HepG2 (cell line): Measurements from ENCODE around the gene FGGY. TPM values are rescaled to one million over a fixed set of nuclear protein-coding genes. Genes with fewer than 3 reads are reported as not detected.
A peak's percentile ranks its signal among the peaks of the same experiment; 100 is the strongest.

ENCODE experiments used
- E2F5 ChIP-seq: sonication (generic); formaldehyde crosslinking; conservative IDR thresholded peaks from 2 replicates; pipeline ENCODE4 v1.4.0; 2020; ENCODE audit warnings: missing genetic modification reagents
- GZF1 ChIP-seq: sonication (generic); formaldehyde crosslinking; IDR thresholded peaks from 2 replicates; pipeline ENCODE4 v1.5.1; 2020; ENCODE audit warnings: mild to moderate bottlenecking, missing genetic modification reagents
- HDAC6 ChIP-seq: fragments of 200-600 bp; sonication (generic); IDR thresholded peaks from 2 replicates; pipeline ENCODE4 v1.7.0; 2017; ENCODE audit warnings: mild to moderate bottlenecking, antibody characterized with exemption, low read length, low read depth
- HIVEP1 ChIP-seq: sonication (generic); formaldehyde crosslinking; IDR thresholded peaks from 2 replicates; pipeline ENCODE4 v1.4.0; 2020; ENCODE audit warnings: mild to moderate bottlenecking, missing genetic modification reagents
- MAF1 ChIP-seq: sonication (generic); formaldehyde crosslinking; IDR thresholded peaks from 2 replicates; pipeline ENCODE4 v1.5.0; 2020; ENCODE audit warnings: missing genetic modification reagents, borderline replicate concordance
- MED1 ChIP-seq: sonication (generic); formaldehyde crosslinking; IDR thresholded peaks from 2 replicates; pipeline ENCODE4 v1.4.0; 2020; ENCODE audit warnings: missing genetic modification reagents
- MIER2 ChIP-seq: IDR thresholded peaks from 2 replicates; pipeline ENCODE4 v1.6.1; 2016; ENCODE audit warnings: missing biosample characterization, missing genetic modification reagents
- SALL2 ChIP-seq: sonication (generic); formaldehyde crosslinking; IDR thresholded peaks from 2 replicates; pipeline ENCODE4 v1.8.1; 2023; ENCODE audit warnings: mild to moderate bottlenecking, missing genetic modification reagents, inconsistent platforms
- SKI ChIP-seq: fragments of 450-650 bp; IDR thresholded peaks from one replicate; pipeline ENCODE4 v1.6.1; 2018; ENCODE audit warnings: mild to moderate bottlenecking; ENCODE audit not compliant: partially characterized antibody
- SMAD9 ChIP-seq: sonication (generic); formaldehyde crosslinking; IDR thresholded peaks from 2 replicates; pipeline ENCODE4 v1.5.1; 2020; ENCODE audit warnings: mild to moderate bottlenecking, missing genetic modification reagents
- SRSF9 ChIP-seq: fragments of 200-400 bp; formaldehyde crosslinking; IDR thresholded peaks from 2 replicates; pipeline ENCODE4 v1.6.1; 2018; ENCODE audit warnings: borderline replicate concordance, mild to moderate bottlenecking, low read depth, low read length; ENCODE audit not compliant: insufficient read depth, poor library complexity, severe bottlenecking
- TFAP4 ChIP-seq: sonication (generic); IDR thresholded peaks from 2 replicates; pipeline ENCODE4 v1.6.1; 2016; ENCODE audit warnings: low read depth, borderline replicate concordance
- TMF1 ChIP-seq: sonication (generic); formaldehyde crosslinking; IDR thresholded peaks from 2 replicates; pipeline ENCODE4 v1.8.1; 2022; ENCODE audit warnings: low read depth, missing genetic modification reagents
- ZC3H13 ChIP-seq: sonication (generic); formaldehyde crosslinking; IDR thresholded peaks from 2 replicates; pipeline ENCODE4 v1.8.1; 2023; ENCODE audit warnings: mild to moderate bottlenecking, missing genetic modification reagents, moderate library complexity
- ZNF17 ChIP-seq: sonication (generic); formaldehyde crosslinking; IDR thresholded peaks from 2 replicates; pipeline ENCODE4 v1.5.0; 2020; ENCODE audit warnings: mild to moderate bottlenecking, missing genetic modification reagents
- ZNF18 ChIP-seq: sonication (generic); formaldehyde crosslinking; IDR thresholded peaks from 2 replicates; pipeline ENCODE4 v1.8.0; 2022; ENCODE audit warnings: mild to moderate bottlenecking, missing genetic modification reagents; ENCODE audit not compliant: insufficient replicate concordance
- ZNF251 ChIP-seq: sonication (generic); formaldehyde crosslinking; IDR thresholded peaks from 2 replicates; pipeline ENCODE4 v1.9.0; 2021; ENCODE audit warnings: mild to moderate bottlenecking, missing genetic modification reagents
- ZNF362 ChIP-seq: sonication (generic); formaldehyde crosslinking; IDR thresholded peaks from 2 replicates; pipeline ENCODE4 v1.4.0; 2020; ENCODE audit warnings: missing genetic modification reagents, mild to moderate bottlenecking, borderline replicate concordance
- ZNF382 ChIP-seq: sonication (generic); formaldehyde crosslinking; IDR thresholded peaks from 2 replicates; pipeline ENCODE4 v1.5.0; 2020; ENCODE audit warnings: missing genetic modification reagents, mild to moderate bottlenecking, borderline replicate concordance
- ZNF629 ChIP-seq: sonication (generic); formaldehyde crosslinking; conservative IDR thresholded peaks from 2 replicates; pipeline ENCODE4 v1.5.0; 2020; ENCODE audit warnings: missing genetic modification reagents
- ZNF670 ChIP-seq: sonication (generic); formaldehyde crosslinking; IDR thresholded peaks from 2 replicates; pipeline ENCODE4 v1.8.0; 2022; ENCODE audit warnings: mild to moderate bottlenecking, missing genetic modification reagents, borderline replicate concordance
- ZNF746 ChIP-seq: sonication (generic); formaldehyde crosslinking; IDR thresholded peaks from 2 replicates; pipeline ENCODE4 v1.8.0; 2022; ENCODE audit warnings: mild to moderate bottlenecking, missing genetic modification reagents
- polyA plus RNA-seq, 8 experiments: library from polyadenylated mRNA; depleted of rRNA in 3 of 8; stranded (reverse) in 7 of 8; unstranded in 1 of 8; fragments of >200 nt; fragmentation: Illumina TruSeq in 4 of 8; extraction: Trizol in 4 of 8; gene quantifications; 2 replicates each; pipeline versions ENCODE4 v1.2.1 to v1.2.3, GENCODE V29; 2011 to 2016; ENCODE audit warnings: low read depth in 4 of 8, missing spikeins in 1 of 8, mixed read lengths in 1 of 8; ENCODE audit not compliant: insufficient read depth in 1 of 8
- total RNA-seq, 5 experiments: library from RNA; depleted of rRNA; stranded (reverse); fragments of >200 nt; fragmentation: Illumina TruSeq; extraction: Trizol; gene quantifications; 2 replicates each; pipeline ENCODE4 v1.2.3, GENCODE V29; 2016; ENCODE audit warnings: low read depth in 1 of 5
- TF ChIP-seq, protein P1 (sequence below): sonication (generic); formaldehyde crosslinking; IDR thresholded peaks from 2 replicates; pipeline ENCODE4 v1.4.0; 2020; ENCODE audit warnings: missing genetic modification reagents; ENCODE audit errors: not compliant biosample characterization
- TF ChIP-seq, protein P2 (sequence below): sonication (generic); formaldehyde crosslinking; IDR thresholded peaks from 2 replicates; pipeline ENCODE4 v1.5.0; 2020; ENCODE audit warnings: mild to moderate bottlenecking, missing genetic modification reagents

Gene FGGY
- total and polyA plus RNA-seq, 2 of the 13 experiments (the other 11 are each of a cell fraction or from before 2014, with no cell fraction given) = 15.7 to 27.5 TPM

DNA sequence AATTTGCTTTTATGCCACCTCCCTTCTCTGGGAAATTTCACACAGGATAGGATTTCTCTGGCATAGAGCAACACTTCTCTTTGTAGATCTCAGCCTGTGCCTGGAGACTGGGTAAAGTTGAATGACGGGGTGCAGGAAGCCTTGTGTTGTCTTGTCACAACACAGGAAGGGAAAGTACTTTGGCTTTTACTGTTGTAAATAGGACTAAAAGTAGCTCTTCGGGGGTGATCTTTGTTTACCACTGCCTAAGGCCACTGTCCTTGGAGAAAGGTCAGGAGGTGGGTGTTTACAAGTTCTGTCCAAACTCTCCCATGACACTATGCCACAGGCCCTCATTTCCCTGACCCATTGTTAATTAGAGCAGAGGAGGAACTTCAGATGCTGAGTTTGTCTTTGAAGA, 139.7 kb downstream of the FGGY start (continued):
- no peak for TF ChIP-seq ZNF17 (CRISPR knock-in tag)
- TF ChIP-seq SALL2 (CRISPR knock-in tag) = no peak
- no peak for TF ChIP-seq SRSF9
- no peak for TF ChIP-seq SMAD9 (CRISPR knock-in tag)
- TF ChIP-seq ZNF746 (CRISPR knock-in tag) = no peak
- TF ChIP-seq ZNF382 (CRISPR knock-in tag) = no peak
- no peak for TF ChIP-seq TMF1
- no peak for TF ChIP-seq HIVEP1 (CRISPR knock-in tag)
- no peak for TF ChIP-seq ZNF670 (CRISPR knock-in tag)
- TF ChIP-seq MAF1 (CRISPR knock-in tag) = no peak
- TF ChIP-seq, protein P1, sequence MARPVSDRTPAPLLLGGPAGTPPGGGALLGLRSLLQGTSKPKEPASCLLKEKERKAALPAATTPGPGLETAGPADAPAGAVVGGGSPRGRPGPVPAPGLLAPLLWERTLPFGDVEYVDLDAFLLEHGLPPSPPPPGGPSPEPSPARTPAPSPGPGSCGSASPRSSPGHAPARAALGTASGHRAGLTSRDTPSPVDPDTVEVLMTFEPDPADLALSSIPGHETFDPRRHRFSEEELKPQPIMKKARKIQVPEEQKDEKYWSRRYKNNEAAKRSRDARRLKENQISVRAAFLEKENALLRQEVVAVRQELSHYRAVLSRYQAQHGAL = no peak
- no peak for TF ChIP-seq MIER2 (CRISPR knock-in tag)
- no peak for TF ChIP-seq ZNF362 (CRISPR knock-in tag)
- no peak for TF ChIP-seq ZC3H13
- no peak for TF ChIP-seq GZF1
- TF ChIP-seq, protein P2, sequence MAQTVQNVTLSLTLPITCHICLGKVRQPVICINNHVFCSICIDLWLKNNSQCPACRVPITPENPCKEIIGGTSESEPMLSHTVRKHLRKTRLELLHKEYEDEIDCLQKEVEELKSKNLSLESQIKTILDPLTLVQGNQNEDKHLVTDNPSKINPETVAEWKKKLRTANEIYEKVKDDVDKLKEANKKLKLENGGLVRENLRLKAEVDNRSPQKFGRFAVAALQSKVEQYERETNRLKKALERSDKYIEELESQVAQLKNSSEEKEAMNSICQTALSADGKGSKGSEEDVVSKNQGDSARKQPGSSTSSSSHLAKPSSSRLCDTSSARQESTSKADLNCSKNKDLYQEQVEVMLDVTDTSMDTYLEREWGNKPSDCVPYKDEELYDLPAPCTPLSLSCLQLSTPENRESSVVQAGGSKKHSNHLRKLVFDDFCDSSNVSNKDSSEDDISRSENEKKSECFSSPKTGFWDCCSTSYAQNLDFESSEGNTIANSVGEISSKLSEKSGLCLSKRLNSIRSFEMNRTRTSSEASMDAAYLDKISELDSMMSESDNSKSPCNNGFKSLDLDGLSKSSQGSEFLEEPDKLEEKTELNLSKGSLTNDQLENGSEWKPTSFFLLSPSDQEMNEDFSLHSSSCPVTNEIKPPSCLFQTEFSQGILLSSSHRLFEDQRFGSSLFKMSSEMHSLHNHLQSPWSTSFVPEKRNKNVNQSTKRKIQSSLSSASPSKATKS (CRISPR knock-in tag) = no peak
- TF ChIP-seq HDAC6 = no peak
- TF ChIP-seq ZNF18 = no peak
- no peak for TF ChIP-seq ZNF251 (CRISPR knock-in tag)
- TF ChIP-seq TFAP4 = no peak
- TF ChIP-seq SKI = no peak
- TF ChIP-seq E2F5 = no peak
- TF ChIP-seq MED1 = peak; percentile 90
- TF ChIP-seq ZNF629 (CRISPR knock-in tag) = no peak
